Fibroblast of lung (primary cell): ENCODE measurements around the gene ZKSCAN1. TPM values are rescaled to one million over a fixed set of nuclear protein-coding genes. Genes with fewer than 3 reads are reported as not detected.
"Not testable (repeated sequence)": the region's sequence is repeated elsewhere in the genome, so short reads cannot be mapped to it uniquely, and the experiment has no call there.

Experiments used
- DNase-seq, 2 donors: peaks; one replicate each; pipeline versions ENCODE4 v3.0.0 to v3.0.0-alpha.2; 2010; ENCODE audit warnings: low read depth in 2 of 2
- H2AFZ ChIP-seq: 2 replicates; pipeline ENCODE4 v1.5.1; 2012; ENCODE audit warnings: low read length, control low read depth, inconsistent platforms
- H3K27ac ChIP-seq: 2 replicates; pipeline ENCODE4 v1.5.1; 2011; ENCODE audit warnings: low read length, control low read depth; ENCODE audit not compliant: insufficient read depth
- H3K27me3 ChIP-seq: 2 replicates; pipeline ENCODE4 v1.5.1; 2011; ENCODE audit warnings: mild to moderate bottlenecking, low read length; ENCODE audit not compliant: control insufficient read depth, insufficient read depth
- H3K36me3 ChIP-seq: 2 replicates; pipeline ENCODE4 v1.5.1; 2011; ENCODE audit warnings: low read length; ENCODE audit not compliant: control insufficient read depth, insufficient read depth
- H3K4me1 ChIP-seq: 2 replicates; pipeline ENCODE4 v1.5.1; 2011; ENCODE audit warnings: low read length; ENCODE audit not compliant: control insufficient read depth, insufficient read depth; ENCODE audit errors: extremely low read depth
- H3K4me2 ChIP-seq: 2 replicates; pipeline ENCODE4 v1.5.1; 2011; ENCODE audit warnings: low read length, control low read depth; ENCODE audit not compliant: insufficient read depth; ENCODE audit errors: extremely low read depth
- H3K4me3 ChIP-seq, 4 experiments: fragments of 200-600 bp in 1 of 4; sonication (generic) in 1 of 4; replicated peaks in 1 of 4; 2 replicates each; pipeline ENCODE4 v1.5.1; 2011 to 2016; ENCODE audit warnings: low read length in 4 of 4, low read depth in 3 of 4, mild to moderate bottlenecking in 3 of 4, control low read depth in 2 of 4, inconsistent platforms in 1 of 4, mixed read lengths in 1 of 4; ENCODE audit not compliant: insufficient read depth in 1 of 4; ENCODE audit errors: control extremely low read depth in 1 of 4
- H3K79me2 ChIP-seq: 2 replicates; pipeline ENCODE4 v1.5.1; 2012; ENCODE audit warnings: mild to moderate bottlenecking, low read length, inconsistent platforms; ENCODE audit not compliant: control insufficient read depth, insufficient read depth
- H3K9ac ChIP-seq: 2 replicates; pipeline ENCODE4 v1.5.1; 2011; ENCODE audit warnings: mild to moderate bottlenecking, low read length, control low read depth; ENCODE audit not compliant: insufficient read depth
- H3K9me3 ChIP-seq: 2 replicates; pipeline ENCODE4 v1.5.1; 2012; ENCODE audit warnings: low read depth, low read length; ENCODE audit not compliant: control insufficient read depth, insufficient read depth
- H4K20me1 ChIP-seq: 2 replicates; pipeline ENCODE4 v1.5.1; 2011; ENCODE audit warnings: low read length; ENCODE audit not compliant: control insufficient read depth, insufficient read depth; ENCODE audit errors: extremely low read depth
- CTCF ChIP-seq, 2 donors: IDR thresholded peaks in 1 of 2; conservative IDR thresholded peaks in 1 of 2; 1 replicate in 1 of 2; 2 replicates in 1 of 2; pipeline ENCODE4 v1.5.1; 2011 to 2012; ENCODE audit warnings: low read length in 2 of 2, control low read depth in 1 of 2, inconsistent platforms in 1 of 2, low read depth in 1 of 2, mild to moderate bottlenecking in 1 of 2
- EZH2 ChIP-seq: IDR thresholded peaks from 2 replicates; pipeline ENCODE4 v1.5.1; 2012; ENCODE audit warnings: low read length, control low read depth, mild to moderate bottlenecking; ENCODE audit errors: missing control alignments
- polyA plus RNA-seq, 2 donors: library from polyadenylated mRNA; depleted of rRNA in 1 of 2; stranded (reverse) in 1 of 2; unstranded in 1 of 2; fragments of >200 nt; gene quantifications; 2 replicates each; pipeline ENCODE4 v1.2.1, GENCODE V29; 2011 to 2012; ENCODE audit warnings: missing spikeins in 1 of 2
- total RNA-seq: library from RNA; depleted of rRNA; stranded (reverse); fragments of >200 nt; gene quantifications from 2 replicates; pipeline ENCODE4 v1.2.1, GENCODE V29; 2014

The ZKSCAN1 gene
- total and polyA plus RNA-seq, 2 donors (not counting 1 experiment from before 2014, with no cell fraction given), result 25.3 to 50.2 TPM

DNA sequence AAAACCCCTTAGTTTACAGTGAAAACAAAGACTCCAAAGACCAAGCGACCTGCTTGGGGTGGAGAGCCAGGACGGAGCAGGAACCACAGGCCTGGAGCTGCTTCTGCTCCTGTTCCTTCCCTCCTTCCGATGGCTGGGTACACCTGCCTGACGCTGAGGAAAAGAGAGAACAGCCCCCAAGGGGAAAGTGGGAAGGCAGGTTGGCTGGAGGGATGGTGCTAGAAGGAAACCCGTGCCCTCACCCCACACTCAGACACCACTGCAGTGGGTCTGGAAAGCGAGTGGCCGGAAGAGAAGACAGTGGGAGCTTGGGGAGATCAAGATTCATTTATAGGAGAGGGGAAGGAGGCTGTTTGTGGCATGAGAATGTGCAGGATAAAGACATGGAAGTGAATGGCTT is 34.3 kb upstream of the ZKSCAN1 start:
- H3K4me1 ChIP-seq, H3K9me3 ChIP-seq, H3K27ac ChIP-seq, H3K4me3 ChIP-seq, H3K27me3 ChIP-seq, H3K9ac ChIP-seq, DNase-seq, H4K20me1 ChIP-seq, H3K4me2 ChIP-seq, H2AFZ ChIP-seq, H3K36me3 ChIP-seq, H3K79me2 ChIP-seq: not testable (repeated sequence)

DNA sequence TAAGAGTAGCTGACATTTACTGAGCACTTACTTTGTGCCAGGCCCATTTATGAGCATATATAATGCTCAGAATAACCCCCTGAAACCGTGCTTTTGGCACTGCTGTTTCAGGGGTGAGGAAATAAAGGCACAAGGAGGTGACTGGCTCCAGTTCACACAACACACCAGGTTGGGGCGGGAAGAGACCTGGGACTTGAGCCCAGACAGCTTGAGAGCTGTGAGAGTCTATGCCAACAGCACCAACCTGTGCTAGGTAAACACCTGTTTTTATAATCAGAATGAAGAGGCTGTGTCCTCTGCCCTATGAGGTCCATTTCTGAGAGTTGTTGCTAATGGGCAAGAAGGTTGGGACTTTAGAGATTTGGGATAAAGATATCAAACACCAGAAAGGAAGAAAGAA is 30.8 kb upstream of the ZKSCAN1 start:
- no peak for DNase-seq
- Histone ChIP-seq H3K27me3 (peaks cover 7% of the 10 kb centered on the region), H4K20me1 (no peaks in the 10 kb centered on the region), H3K79me2 (no peaks in the 10 kb centered on the region), H3K9me3 (no peaks in the 10 kb centered on the region), H3K4me2 (no peak overlapping the region), H3K4me1 (no peaks in the 10 kb centered on the region), H3K4me3 (no peak overlapping the region), H3K36me3 (no peaks in the 10 kb centered on the region), H3K9ac (no peak overlapping the region), H3K27ac (no peak overlapping the region), H2AFZ (no peak overlapping the region)
- TF ChIP-seq EZH2 (no peak), CTCF (conservative IDR thresholded peaks at IDR 0.05 in 1 of 2, IDR thresholded peaks at IDR 0.05 in 1 of 2; ENCODE audit: low read depth in 1 of 2, low read length in 2 of 2) (no peak)

DNA sequence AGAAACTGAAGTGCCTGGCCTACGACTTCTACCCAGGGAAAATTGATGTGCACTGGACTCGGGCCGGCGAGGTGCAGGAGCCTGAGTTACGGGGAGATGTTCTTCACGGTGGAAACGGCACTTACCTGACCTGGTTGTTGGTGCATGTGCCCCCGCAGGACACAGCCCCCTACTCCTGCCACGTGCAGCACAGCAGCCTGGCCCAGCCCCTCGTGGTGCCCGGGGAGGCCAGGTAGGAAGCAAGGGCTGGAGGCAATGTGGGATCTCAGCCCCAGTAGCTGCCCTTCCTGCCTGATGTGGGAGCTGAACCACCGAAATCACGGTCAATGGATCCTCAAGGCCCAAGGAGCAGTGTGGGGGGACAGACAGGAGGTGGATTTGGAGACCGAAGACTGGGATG is 28.1 kb upstream of the ZKSCAN1 start:
- not testable (repeated sequence) for DNase-seq, H3K27me3 ChIP-seq, H3K27ac ChIP-seq, H3K4me1 ChIP-seq, H3K79me2 ChIP-seq, H4K20me1 ChIP-seq, H3K4me3 ChIP-seq, H3K4me2 ChIP-seq, H3K36me3 ChIP-seq, H2AFZ ChIP-seq, H3K9ac ChIP-seq, H3K9me3 ChIP-seq

GRCh38 chr7:99987846-99988245 is 27.6 kb upstream of the ZKSCAN1 start:
- DNase-seq, result no peak

More at GRCh38 chr7:99987846-99988245, 27.6 kb upstream of the ZKSCAN1 start:
- Histone ChIP-seq H3K4me1 (no peaks in the 10 kb centered on the region), H3K79me2 (no peaks in the 10 kb centered on the region), H3K4me3 (no peak overlapping the region), H4K20me1 (no peaks in the 10 kb centered on the region), H3K27ac (no peak overlapping the region), H3K9me3 (no peaks in the 10 kb centered on the region), H2AFZ (no peak overlapping the region), H3K9ac (no peak overlapping the region), H3K36me3 (no peaks in the 10 kb centered on the region), H3K27me3 (peaks cover 7% of the 10 kb centered on the region), H3K4me2 (no peak overlapping the region)
- TF ChIP-seq EZH2, result no peak
- TF ChIP-seq CTCF (conservative IDR thresholded peaks at IDR 0.05 in 1 of 2, IDR thresholded peaks at IDR 0.05 in 1 of 2; ENCODE audit: low read depth in 1 of 2, low read length in 2 of 2), result no peak
